ENCODE measurements around the gene ATOX1. TPM values are rescaled to one million over a fixed set of nuclear protein-coding genes. Genes with fewer than 3 reads are reported as not detected.

ATOX1 gene
- total and polyA plus RNA-seq, 9 of the 15 experiments (the other 6 are each of a cell fraction or from before 2014, with no cell fraction given), result 59.2 to 318 (median 86.2) TPM

DNA sequence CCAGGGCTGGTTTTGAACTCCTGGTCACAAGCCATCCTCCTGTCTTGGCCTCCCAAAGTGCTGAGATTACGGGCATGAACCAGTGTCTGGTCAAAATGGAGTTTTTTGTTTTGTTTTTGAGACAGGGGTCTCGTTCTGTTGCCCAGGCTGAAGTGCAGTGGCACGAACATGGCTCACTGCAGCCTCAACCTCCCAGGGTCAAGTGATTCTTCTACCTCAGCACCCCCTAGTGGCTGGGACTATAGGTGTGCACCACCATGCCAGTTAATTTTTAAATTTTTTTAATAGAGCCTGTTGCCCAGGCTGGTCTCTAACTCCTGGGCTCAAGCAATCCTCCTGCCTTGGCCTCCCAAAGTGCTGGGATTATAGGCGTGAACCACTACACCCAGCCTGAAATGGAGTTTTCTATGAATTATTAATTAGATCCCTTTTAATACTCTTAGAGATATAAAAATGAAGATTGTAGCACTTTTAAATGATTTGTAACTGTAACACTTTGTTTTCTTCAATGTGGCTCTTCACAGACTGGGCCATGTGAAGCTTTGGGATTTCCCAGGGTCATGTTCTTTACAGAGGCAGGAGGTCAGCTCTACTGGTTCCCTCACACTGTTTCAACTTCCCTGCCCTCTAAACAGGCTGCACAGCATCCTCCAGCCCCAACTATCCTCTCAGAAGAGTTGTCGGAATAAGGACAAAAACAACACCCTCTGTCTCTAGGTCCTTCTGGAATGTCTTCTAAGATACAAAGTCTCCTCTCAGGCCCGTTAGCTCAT is 39.0 kb downstream of the ATOX1 start:
- no TSS peak for BruUV-seq (replicated peaks)
- TF ChIP-seq RAD21 (CRISPR knock-in tag; conservative IDR thresholded peaks at IDR 0.05 in 1 of 2, IDR thresholded peaks at IDR 0.05 in 1 of 2), result peak; percentile 60 to 83; a peak in 3 of 4 replicates
- TF ChIP-seq KAT7 (CRISPR knock-in tag; IDR thresholded peaks at IDR 0.05; ENCODE audit: borderline replicate concordance), result no peak
- TF ChIP-seq, protein P1, sequence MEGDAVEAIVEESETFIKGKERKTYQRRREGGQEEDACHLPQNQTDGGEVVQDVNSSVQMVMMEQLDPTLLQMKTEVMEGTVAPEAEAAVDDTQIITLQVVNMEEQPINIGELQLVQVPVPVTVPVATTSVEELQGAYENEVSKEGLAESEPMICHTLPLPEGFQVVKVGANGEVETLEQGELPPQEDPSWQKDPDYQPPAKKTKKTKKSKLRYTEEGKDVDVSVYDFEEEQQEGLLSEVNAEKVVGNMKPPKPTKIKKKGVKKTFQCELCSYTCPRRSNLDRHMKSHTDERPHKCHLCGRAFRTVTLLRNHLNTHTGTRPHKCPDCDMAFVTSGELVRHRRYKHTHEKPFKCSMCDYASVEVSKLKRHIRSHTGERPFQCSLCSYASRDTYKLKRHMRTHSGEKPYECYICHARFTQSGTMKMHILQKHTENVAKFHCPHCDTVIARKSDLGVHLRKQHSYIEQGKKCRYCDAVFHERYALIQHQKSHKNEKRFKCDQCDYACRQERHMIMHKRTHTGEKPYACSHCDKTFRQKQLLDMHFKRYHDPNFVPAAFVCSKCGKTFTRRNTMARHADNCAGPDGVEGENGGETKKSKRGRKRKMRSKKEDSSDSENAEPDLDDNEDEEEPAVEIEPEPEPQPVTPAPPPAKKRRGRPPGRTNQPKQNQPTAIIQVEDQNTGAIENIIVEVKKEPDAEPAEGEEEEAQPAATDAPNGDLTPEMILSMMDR (IDR thresholded peaks at IDR 0.05 in 2 of 3, conservative IDR thresholded peaks at IDR 0.05 in 1 of 3; ENCODE audit: insufficient read depth in 2 of 3, low read depth in 1 of 3, low read length in 3 of 3), result peak; percentile 66 to 73 (median 68)
- TF ChIP-seq NR2C2 (CRISPR knock-in tag; IDR thresholded peaks at IDR 0.05), result no peak
- 0 out of 2 replicates have a peak, but pooled peaks have one; percentile 17 for TF ChIP-seq NR2C2 (tag; IDR thresholded peaks at IDR 0.05)
- no peak for TF ChIP-seq ZFPM2 (CRISPR knock-in tag; IDR thresholded peaks at IDR 0.05)
- TF ChIP-seq, protein P2, sequence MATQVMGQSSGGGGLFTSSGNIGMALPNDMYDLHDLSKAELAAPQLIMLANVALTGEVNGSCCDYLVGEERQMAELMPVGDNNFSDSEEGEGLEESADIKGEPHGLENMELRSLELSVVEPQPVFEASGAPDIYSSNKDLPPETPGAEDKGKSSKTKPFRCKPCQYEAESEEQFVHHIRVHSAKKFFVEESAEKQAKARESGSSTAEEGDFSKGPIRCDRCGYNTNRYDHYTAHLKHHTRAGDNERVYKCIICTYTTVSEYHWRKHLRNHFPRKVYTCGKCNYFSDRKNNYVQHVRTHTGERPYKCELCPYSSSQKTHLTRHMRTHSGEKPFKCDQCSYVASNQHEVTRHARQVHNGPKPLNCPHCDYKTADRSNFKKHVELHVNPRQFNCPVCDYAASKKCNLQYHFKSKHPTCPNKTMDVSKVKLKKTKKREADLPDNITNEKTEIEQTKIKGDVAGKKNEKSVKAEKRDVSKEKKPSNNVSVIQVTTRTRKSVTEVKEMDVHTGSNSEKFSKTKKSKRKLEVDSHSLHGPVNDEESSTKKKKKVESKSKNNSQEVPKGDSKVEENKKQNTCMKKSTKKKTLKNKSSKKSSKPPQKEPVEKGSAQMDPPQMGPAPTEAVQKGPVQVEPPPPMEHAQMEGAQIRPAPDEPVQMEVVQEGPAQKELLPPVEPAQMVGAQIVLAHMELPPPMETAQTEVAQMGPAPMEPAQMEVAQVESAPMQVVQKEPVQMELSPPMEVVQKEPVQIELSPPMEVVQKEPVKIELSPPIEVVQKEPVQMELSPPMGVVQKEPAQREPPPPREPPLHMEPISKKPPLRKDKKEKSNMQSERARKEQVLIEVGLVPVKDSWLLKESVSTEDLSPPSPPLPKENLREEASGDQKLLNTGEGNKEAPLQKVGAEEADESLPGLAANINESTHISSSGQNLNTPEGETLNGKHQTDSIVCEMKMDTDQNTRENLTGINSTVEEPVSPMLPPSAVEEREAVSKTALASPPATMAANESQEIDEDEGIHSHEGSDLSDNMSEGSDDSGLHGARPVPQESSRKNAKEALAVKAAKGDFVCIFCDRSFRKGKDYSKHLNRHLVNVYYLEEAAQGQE (IDR thresholded peaks at IDR 0.05; ENCODE audit: borderline replicate concordance), result peak; percentile 52; the same call in 1 of the 2 replicates
- TF ChIP-seq, protein P2 (CRISPR knock-in tag; IDR thresholded peaks at IDR 0.05; ENCODE audit: low read depth), result no peak
- no peak for TF ChIP-seq ZNF785 (CRISPR knock-in tag; IDR thresholded peaks at IDR 0.05)
- peak; percentile 61 for TF ChIP-seq ZNF384 (IDR thresholded peaks at IDR 0.05; ENCODE audit: low read depth, low read length)
- TF ChIP-seq TAL1 (IDR thresholded peaks at IDR 0.05), result no peak

More for the DNA sequence above, 39.0 kb downstream of the ATOX1 start:
- no peak overlapping the region for H3K4me2 ChIP-seq (ENCODE audit: insufficient read depth, low read length)
- H3K9me3 ChIP-seq (replicated peaks; ENCODE audit: control insufficient read depth, insufficient read depth, low read depth, low read length), result no peaks in the 10 kb centered on the region
- no peaks in the 10 kb centered on the region for H3K9me1 ChIP-seq (ENCODE audit: control insufficient read depth, insufficient read depth, low read length)
- FAIRE-seq, result peak; percentile 75
- no peak overlapping the region for H2AFZ ChIP-seq (ENCODE audit: low read depth, low read length)
- POLR2A ChIA-PET, result no interaction called here
- no peak overlapping the region for H3K27ac ChIP-seq (ENCODE audit: extremely low read depth, low read depth, low read length)
- peak in 1 of 4 experiments; percentile 66 for DNase-seq (ENCODE audit: extremely low read depth in 1 of 4, low spot score in 3 of 4)
- CTCF ChIA-PET (ENCODE audit: low intra/inter-chr PET ratio), result interaction anchor here (2.0 kb wide), 1 partner anchor 61 kb away, joined by 6 read pairs; no protein-coding TSS in a partner anchor
- no peaks in the 10 kb centered on the region; a peak in 1 of 5 replicates for H3K27me3 ChIP-seq (ENCODE audit: control insufficient read depth in 2 of 2, insufficient read depth in 2 of 2, low read length in 2 of 2)
- H4K20me1 ChIP-seq (replicated peaks; ENCODE audit: control insufficient read depth, insufficient read depth, low read length), result no peaks in the 10 kb centered on the region
- intact Hi-C loops (cut with micrococcal nuclease), result loop anchor here (1.0 kb wide), 1 partner anchor 60 kb away; no protein-coding TSS in a partner anchor
- H3K4me3 ChIP-seq, result no peak overlapping the region
- H3K4me1 ChIP-seq (replicated peaks in 1 of 2; ENCODE audit: control insufficient read depth in 2 of 2, insufficient read depth in 2 of 2, low read length in 2 of 2), result no peaks in the 10 kb centered on the region; a peak in 1 of 5 replicates
- H3K9ac ChIP-seq (ENCODE audit: insufficient read depth in 1 of 2, low read depth in 2 of 2, low read length in 2 of 2), result no peak overlapping the region
- H3K79me2 ChIP-seq (ENCODE audit: control insufficient read depth, insufficient read depth, low read length), result no peaks in the 10 kb centered on the region
- 12% methylated on average over 6 of the region's 6 CpGs for WGBS (ENCODE audit: insufficient coverage, low coverage, missing lambda C conversion rate)
- in situ Hi-C loops (cut with MboI), result no loop called here
- ATAC-seq, result peak; percentile 94
- H3K36me3 ChIP-seq (ENCODE audit: control insufficient read depth, insufficient read depth, low read length), result no peaks in the 10 kb centered on the region
